UCSD-AML1 (cell line): ENCODE data around the gene HAUS2.
A peak's percentile ranks its signal among the peaks of the same experiment; 100 is the strongest.

Experiments used
- DNase-seq: peaks from one replicate; lab custom pipeline; 2025; ENCODE audit not compliant: unreplicated experiment; lab: John Stamatoyannopoulos, UW

Gene HAUS2

GRCh38 chr15:42605796-42606195 lies 57.2 kb downstream of the HAUS2 start:
- DNase-seq, result no peak

- DNase-seq, result peak; percentile 85
Observed at GRCh38 chr15:42608110-42608531, 59.5 kb downstream of the HAUS2 start.

- DNase-seq, result no peak
Observed at GRCh38 chr15:42608752-42609488, 60.3 kb downstream of the HAUS2 start.

GRCh38 chr15:42611532-42611931 lies 62.9 kb downstream of the HAUS2 start:
- DNase-seq, result no peak

- no peak for DNase-seq
Observed at GRCh38 chr15:42612367-42612912, 63.8 kb downstream of the HAUS2 start.

- no peak for DNase-seq
Observed at GRCh38 chr15:42616107-42616506, 67.5 kb downstream of the HAUS2 start.
